ENCODE measurements around the gene GASK1A. TPM values are rescaled to one million over a fixed set of nuclear protein-coding genes. Genes with fewer than 3 reads are reported as not detected.

GASK1A gene
- total RNA-seq, 3 donors from 2014 or later = 10.1 to 22.6 (median 20.5) TPM

GRCh38 chr3:42999212-42999611 lies 20.1 kb downstream of the GASK1A start:
- no peak overlapping the region for H3K4me3 ChIP-seq
- no peak for TF ChIP-seq CTCF (IDR thresholded peaks at IDR 0.05)
- H3K36me3 ChIP-seq = no peaks in the 10 kb centered on the region
- H3K27me3 ChIP-seq = no peaks in the 10 kb centered on the region
- H3K4me1 ChIP-seq = peaks cover 5 to 7% of the 10 kb centered on the region in 2 donors
- DNase-seq (ENCODE audit: low spot score in 2 of 2) = no peak
- no peaks in the 10 kb centered on the region for H3K9me3 ChIP-seq
- intact Hi-C loops (cut with DNase I; ENCODE audit: low total_unique reads) = no loop called here
- H3K27ac ChIP-seq = peak overlapping the region in 1 of 2 donors; percentile 90

DNA sequence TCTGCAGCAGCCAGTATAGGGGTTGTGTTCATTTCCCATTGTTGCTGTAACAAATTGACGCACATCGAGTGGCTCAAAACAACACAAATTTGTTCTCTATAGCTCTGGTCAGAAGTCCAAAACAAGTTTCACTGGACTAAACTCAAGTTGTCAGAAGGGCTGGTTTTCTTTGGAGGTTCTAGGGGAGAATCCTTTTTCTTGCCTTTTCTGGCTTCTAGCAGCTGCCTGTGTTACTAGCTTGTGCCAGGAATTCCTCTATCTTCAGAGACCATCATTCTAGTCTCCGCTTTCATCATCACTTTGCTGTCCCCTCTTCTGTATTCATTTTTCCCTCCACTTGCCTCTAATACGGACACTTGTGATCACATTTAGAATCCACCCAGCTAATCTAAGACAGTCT lies 20.5 kb downstream of the GASK1A start:
- H3K36me3 ChIP-seq = no peaks in the 10 kb centered on the region
- DNase-seq (ENCODE audit: low spot score in 2 of 2) = no peak
- intact Hi-C loops (cut with DNase I; ENCODE audit: low total_unique reads) = no loop called here
- H3K27me3 ChIP-seq = no peaks in the 10 kb centered on the region
- H3K4me1 ChIP-seq = peaks cover 5 to 7% of the 10 kb centered on the region in 2 donors
- TF ChIP-seq POLR2AphosphoS5 (IDR thresholded peaks at IDR 0.05) (no peak), CTCF (IDR thresholded peaks at IDR 0.05) (no peak), POLR2A (IDR thresholded peaks at IDR 0.05) (no peak)
- H3K27ac ChIP-seq = peak overlapping the region in 1 of 2 donors; percentile 90
- H3K9me3 ChIP-seq = no peaks in the 10 kb centered on the region
- H3K4me3 ChIP-seq = no peak overlapping the region

- peak overlapping the region; percentile 62 to 90 for H3K27ac ChIP-seq
- intact Hi-C loops (cut with DNase I; ENCODE audit: low total_unique reads) = no loop called here
- no peaks in the 10 kb centered on the region for H3K36me3 ChIP-seq
- peaks cover 5 to 7% of the 10 kb centered on the region in 2 donors for H3K4me1 ChIP-seq
- no peak for TF ChIP-seq POLR2A (IDR thresholded peaks at IDR 0.05)
- no peak for TF ChIP-seq CTCF (IDR thresholded peaks at IDR 0.05)
- TF ChIP-seq POLR2AphosphoS5 (IDR thresholded peaks at IDR 0.05) = no peak
- DNase-seq (ENCODE audit: low spot score in 2 of 2) = no peak
- no peaks in the 10 kb centered on the region for H3K9me3 ChIP-seq
- no peak overlapping the region for H3K4me3 ChIP-seq
- no peaks in the 10 kb centered on the region for H3K27me3 ChIP-seq
Observed at GRCh38 chr3:43000387-43000786, 21.3 kb downstream of the GASK1A start.

GRCh38 chr3:43001094-43001553 lies 22.0 kb downstream of the GASK1A start:
- no peaks in the 10 kb centered on the region for H3K36me3 ChIP-seq
- intact Hi-C loops (cut with DNase I; ENCODE audit: low total_unique reads) = no loop called here
- no peak for TF ChIP-seq POLR2A (IDR thresholded peaks at IDR 0.05)
- TF ChIP-seq POLR2AphosphoS5 (IDR thresholded peaks at IDR 0.05) = peak; percentile 74 to 95 (median 92)
- H3K9me3 ChIP-seq = no peaks in the 10 kb centered on the region
- H3K4me3 ChIP-seq = peak overlapping the region in 1 of 3 donors; percentile 18
- DNase-seq (ENCODE audit: low spot score in 2 of 2) = peak; percentile 77 to 83
- peaks cover 5 to 7% of the 10 kb centered on the region in 2 donors for H3K4me1 ChIP-seq
- H3K27ac ChIP-seq = peak overlapping the region; percentile 62 to 90
- no peaks in the 10 kb centered on the region for H3K27me3 ChIP-seq

GRCh38 chr3:43001556-43002121 lies 22.5 kb downstream of the GASK1A start:
- H3K4me1 ChIP-seq = peaks cover 5 to 7% of the 10 kb centered on the region in 2 donors
- intact Hi-C loops (cut with DNase I; ENCODE audit: low total_unique reads) = no loop called here
- peak overlapping the region; percentile 53 to 81 for H3K27ac ChIP-seq
- peak overlapping the region in 2 of 3 donors; percentile 20 to 24 for H3K4me3 ChIP-seq
- no peak for DNase-seq (ENCODE audit: low spot score in 2 of 2)
- no peaks in the 10 kb centered on the region for H3K36me3 ChIP-seq
- TF ChIP-seq CTCF (IDR thresholded peaks at IDR 0.05) (no peak), POLR2AphosphoS5 (IDR thresholded peaks at IDR 0.05) (no peak), POLR2A (IDR thresholded peaks at IDR 0.05) (no peak)
- no peaks in the 10 kb centered on the region for H3K9me3 ChIP-seq
- H3K27me3 ChIP-seq = no peaks in the 10 kb centered on the region

All from breast epithelium (tissue), 4 donors.